Psoas muscle (tissue), 8 donors: Measurements from ENCODE around the gene CYYR1. TPM values are rescaled to one million over a fixed set of nuclear protein-coding genes. Genes with fewer than 3 reads are reported as not detected.
A peak's percentile ranks its signal among the peaks of the same experiment; 100 is the strongest.
"Not testable (repeated sequence)": the region's sequence is repeated elsewhere in the genome, so short reads cannot be mapped to it uniquely, and the experiment has no call there.

Experiments used
- ATAC-seq, 4 donors: fragments of 200-7000 bp; cut with Tn5 transposase; one replicate each; pipeline ENCODE4 v1.9.1; 2020; ENCODE audit warnings: moderate library complexity in 3 of 4, mild to moderate bottlenecking in 2 of 4
- DNase-seq, 2 donors: peaks; one replicate each; pipeline ENCODE4 v3.0.0-alpha.2; 2020
- H3K27ac ChIP-seq: fragments of 200-600 bp; one replicate; pipeline ENCODE4 v1.8.0; 2022
- H3K27me3 ChIP-seq, 3 donors: fragments of 200-600 bp in 1 of 3; one replicate each; pipeline versions ENCODE4 v1.6.1 to v1.8.0; 2013 to 2022; ENCODE audit warnings: low read length in 2 of 3, mild to moderate bottlenecking in 2 of 3, moderate library complexity in 1 of 3; ENCODE audit not compliant: insufficient read depth in 3 of 3
- H3K36me3 ChIP-seq, 2 donors: fragments of 200-600 bp in 1 of 2; one replicate each; pipeline versions ENCODE4 v1.6.1 to v1.8.0; 2013 to 2022; ENCODE audit warnings: low read depth in 1 of 2, mild to moderate bottlenecking in 1 of 2, moderate library complexity in 1 of 2; ENCODE audit not compliant: insufficient read depth in 1 of 2
- H3K4me1 ChIP-seq: fragments of 200-600 bp; one replicate; pipeline ENCODE4 v1.8.0; 2022
- H3K4me3 ChIP-seq: fragments of 200-600 bp; one replicate; pipeline ENCODE4 v1.8.0; 2022; ENCODE audit warnings: mild to moderate bottlenecking
- H3K9me3 ChIP-seq: fragments of 200-600 bp; one replicate; pipeline ENCODE4 v1.8.0; 2022
- WGBS, 3 donors: extraction: QIAGEN DNeasy Blood & Tissue Kit; methylation state at CpG; one replicate each; pipeline versions ENCODE4 v1.1.6 to v1.1.7; 2013; 5-methylcytosine and 5-hydroxymethylcytosine counted together
- intact Hi-C, 2 donors: fragments of 100-400 bp; cut with DNase I; formaldehyde crosslinking; loops; one replicate each; pipeline versions ENCODE4 v1.11.0 to v1.14.2; 2022
- polyA plus RNA-seq, 3 donors: library from polyadenylated mRNA; stranded (reverse); fragments of 200-250 nt; gene quantifications; one replicate each; pipeline ENCODE4 v1.2.3, GENCODE V29; 2013
- total RNA-seq, 4 donors: library from RNA; stranded (reverse); fragmentation: NEBNext Ultra II Directional in 2 of 4; extraction: Animal tissue kit (Norgen Biotek cat#: 25700) in 2 of 4; gene quantifications; one replicate each; pipeline versions ENCODE4 v1.2.1 to v1.2.4, GENCODE V29; 2021 to 2023
- TF ChIP-seq, protein P1 (sequence below): fragments of 200-600 bp; IDR thresholded peaks from one replicate; pipeline ENCODE4 v1.8.0; 2022; ENCODE audit warnings: antibody characterized with exemption
- donor health status: healthy with polysubstance abuse.
- donor health status: DM: no; HTN: no; CAD: no; lungs with moderate emphysema.
- donor health status: Bipolar disorder and iron deficiency.
- donor health status: healthy.
- donor health status: DM: yes; HTN: yes; CAD: no.
- donor health status: DM: no; HTN: no; CAD: no.
- donor health status: DM: no; HTN: no; CAD: no.
- donor health status: DM: yes; HTN: yes; CAD: no.

CYYR1 gene
- total and polyA plus RNA-seq, 7 donors, result 7.1 to 20.4 (median 8.5) TPM

- no peaks in the 10 kb centered on the region for H3K4me1 ChIP-seq
- DNase-seq (no peak), ATAC-seq (no peak)
- no peaks in the 10 kb centered on the region for H3K27me3 ChIP-seq
- H3K36me3 ChIP-seq, result no peaks in the 10 kb centered on the region
- H3K4me3 ChIP-seq, result no peak overlapping the region
- TF ChIP-seq, protein P1, sequence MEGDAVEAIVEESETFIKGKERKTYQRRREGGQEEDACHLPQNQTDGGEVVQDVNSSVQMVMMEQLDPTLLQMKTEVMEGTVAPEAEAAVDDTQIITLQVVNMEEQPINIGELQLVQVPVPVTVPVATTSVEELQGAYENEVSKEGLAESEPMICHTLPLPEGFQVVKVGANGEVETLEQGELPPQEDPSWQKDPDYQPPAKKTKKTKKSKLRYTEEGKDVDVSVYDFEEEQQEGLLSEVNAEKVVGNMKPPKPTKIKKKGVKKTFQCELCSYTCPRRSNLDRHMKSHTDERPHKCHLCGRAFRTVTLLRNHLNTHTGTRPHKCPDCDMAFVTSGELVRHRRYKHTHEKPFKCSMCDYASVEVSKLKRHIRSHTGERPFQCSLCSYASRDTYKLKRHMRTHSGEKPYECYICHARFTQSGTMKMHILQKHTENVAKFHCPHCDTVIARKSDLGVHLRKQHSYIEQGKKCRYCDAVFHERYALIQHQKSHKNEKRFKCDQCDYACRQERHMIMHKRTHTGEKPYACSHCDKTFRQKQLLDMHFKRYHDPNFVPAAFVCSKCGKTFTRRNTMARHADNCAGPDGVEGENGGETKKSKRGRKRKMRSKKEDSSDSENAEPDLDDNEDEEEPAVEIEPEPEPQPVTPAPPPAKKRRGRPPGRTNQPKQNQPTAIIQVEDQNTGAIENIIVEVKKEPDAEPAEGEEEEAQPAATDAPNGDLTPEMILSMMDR, result no peak
- intact Hi-C loops, result no loop called here
- no peaks in the 10 kb centered on the region for H3K9me3 ChIP-seq
- no peak overlapping the region for H3K27ac ChIP-seq
- 76 to 89% (median 82%) methylated on average over 3 of the region's 3 CpGs for WGBS, 3 donors
Observed at GRCh38 chr21:26465916-26466315, 107.2 kb downstream of the CYYR1 start.

DNA sequence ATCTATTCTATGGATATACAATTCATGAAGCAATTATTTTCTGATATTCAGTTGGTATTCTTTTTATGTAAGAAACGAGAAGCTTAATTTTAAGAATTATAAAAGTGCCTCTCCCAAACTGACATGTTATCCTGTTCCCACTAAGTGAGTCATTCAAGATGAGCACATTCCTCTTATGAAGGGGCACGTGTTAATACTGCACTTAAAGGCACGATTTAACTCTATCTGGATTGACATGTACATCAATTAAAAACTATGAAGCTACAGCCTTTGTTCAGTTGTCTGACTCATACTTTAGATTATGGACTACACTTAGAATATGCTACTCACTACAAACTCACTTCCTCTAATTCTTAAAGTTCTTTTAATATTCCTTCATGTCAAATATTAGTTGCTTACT, 111.6 kb downstream of the CYYR1 start:
- intact Hi-C loops, result no loop called here
- DNase-seq (no peak), ATAC-seq (no peak)
- Histone ChIP-seq H3K27me3 (no peaks in the 10 kb centered on the region), H3K4me1 (no peaks in the 10 kb centered on the region), H3K27ac (no peak overlapping the region), H3K9me3 (no peaks in the 10 kb centered on the region), H3K4me3 (no peak overlapping the region), H3K36me3 (no peaks in the 10 kb centered on the region)
- WGBS, 3 donors, result 63 to 75% (median 71%) methylated on average over 3 of the region's 3 CpGs
- TF ChIP-seq, protein P1, result no peak

DNA sequence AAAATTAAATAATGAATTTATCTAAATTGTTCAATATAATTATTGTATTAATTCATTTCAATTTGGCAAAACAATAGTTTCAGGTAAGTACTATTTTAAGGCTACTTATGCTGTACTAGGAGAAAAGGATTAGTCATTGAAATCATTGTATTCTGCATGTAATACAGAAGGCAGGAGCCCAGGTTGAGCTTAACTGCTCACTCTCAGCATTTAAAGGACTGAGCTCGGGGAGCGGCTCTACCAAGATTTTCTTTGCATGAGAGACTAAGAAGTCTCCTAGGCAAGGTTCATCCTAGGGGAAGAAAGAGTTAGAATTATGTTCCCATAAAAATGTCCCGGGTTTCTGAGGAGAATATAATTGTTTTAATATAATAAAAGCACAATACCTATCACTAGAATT, 112.5 kb downstream of the CYYR1 start:
- TF ChIP-seq, protein P1, result no peak
- ATAC-seq, result no peak
- WGBS, 3 donors, result 93 to 94% (median 93%) methylated on average over 3 of the region's 3 CpGs

GRCh38 chr21:26458854-26459253, 114.2 kb downstream of the CYYR1 start:
- H3K36me3 ChIP-seq, H3K4me3 ChIP-seq, H3K9me3 ChIP-seq, DNase-seq, intact Hi-C loops, H3K27me3 ChIP-seq, H3K27ac ChIP-seq, H3K4me1 ChIP-seq, ATAC-seq: not testable (repeated sequence)
- 79 to 89% (median 87%) methylated on average over 3 of the region's 3 CpGs for WGBS, 3 donors

More for the DNA sequence above, 112.5 kb downstream of the CYYR1 start:
- Histone ChIP-seq H3K9me3 (no peaks in the 10 kb centered on the region), H3K36me3 (no peaks in the 10 kb centered on the region), H3K27me3 (no peaks in the 10 kb centered on the region), H3K27ac (no peak overlapping the region), H3K4me3 (no peak overlapping the region), H3K4me1 (no peaks in the 10 kb centered on the region)
- DNase-seq, result no peak
- intact Hi-C loops, result no loop called here

- no peaks in the 10 kb centered on the region for H3K36me3 ChIP-seq
- no peak overlapping the region for H3K4me3 ChIP-seq
- WGBS, 3 donors, result 75 to 91% (median 84%) methylated on average over 3 of the region's 3 CpGs
- TF ChIP-seq, protein P1, result no peak
- ATAC-seq (peak in 1 of 4 donors; percentile 46), DNase-seq (no peak)
- H3K27ac ChIP-seq, result no peak overlapping the region
- intact Hi-C loops, result no loop called here
- no peaks in the 10 kb centered on the region for H3K9me3 ChIP-seq
- H3K27me3 ChIP-seq, result no peaks in the 10 kb centered on the region
- H3K4me1 ChIP-seq, result no peaks in the 10 kb centered on the region
Observed at GRCh38 chr21:26457817-26458216, 115.3 kb downstream of the CYYR1 start.
